ENCODE measurements around the gene OR2B2.

OR2B2 gene

GRCh38 chr6:27891320-27891875, 20.8 kb downstream of the OR2B2 start:
- Histone ChIP-seq H3K4me3 (replicated peaks; ENCODE audit: insufficient read depth, low read length) (no peak overlapping the region), H3K27me3 (ENCODE audit: insufficient read depth, poor library complexity, severe bottlenecking) (no peaks in the 10 kb centered on the region), H3K27ac (replicated peaks) (peak overlapping the region; percentile 99)
- no peak for DNase-seq (ENCODE audit: low read depth in 1 of 2, low spot score in 1 of 2)
- no peak for TF ChIP-seq REST (IDR thresholded peaks at IDR 0.05; ENCODE audit: insufficient replicate concordance, low read depth)
- TF ChIP-seq, protein P1, sequence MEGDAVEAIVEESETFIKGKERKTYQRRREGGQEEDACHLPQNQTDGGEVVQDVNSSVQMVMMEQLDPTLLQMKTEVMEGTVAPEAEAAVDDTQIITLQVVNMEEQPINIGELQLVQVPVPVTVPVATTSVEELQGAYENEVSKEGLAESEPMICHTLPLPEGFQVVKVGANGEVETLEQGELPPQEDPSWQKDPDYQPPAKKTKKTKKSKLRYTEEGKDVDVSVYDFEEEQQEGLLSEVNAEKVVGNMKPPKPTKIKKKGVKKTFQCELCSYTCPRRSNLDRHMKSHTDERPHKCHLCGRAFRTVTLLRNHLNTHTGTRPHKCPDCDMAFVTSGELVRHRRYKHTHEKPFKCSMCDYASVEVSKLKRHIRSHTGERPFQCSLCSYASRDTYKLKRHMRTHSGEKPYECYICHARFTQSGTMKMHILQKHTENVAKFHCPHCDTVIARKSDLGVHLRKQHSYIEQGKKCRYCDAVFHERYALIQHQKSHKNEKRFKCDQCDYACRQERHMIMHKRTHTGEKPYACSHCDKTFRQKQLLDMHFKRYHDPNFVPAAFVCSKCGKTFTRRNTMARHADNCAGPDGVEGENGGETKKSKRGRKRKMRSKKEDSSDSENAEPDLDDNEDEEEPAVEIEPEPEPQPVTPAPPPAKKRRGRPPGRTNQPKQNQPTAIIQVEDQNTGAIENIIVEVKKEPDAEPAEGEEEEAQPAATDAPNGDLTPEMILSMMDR (IDR thresholded peaks at IDR 0.05; ENCODE audit: insufficient read depth, low read length): no peak
- no peak for TF ChIP-seq POLR2AphosphoS5 (IDR thresholded peaks at IDR 0.05; ENCODE audit: low read depth)
- TF ChIP-seq SPI1 (IDR thresholded peaks at IDR 0.05; ENCODE audit: borderline replicate concordance, low read depth): no peak
- TF ChIP-seq GABPA (IDR thresholded peaks at IDR 0.05; ENCODE audit: low read depth): no peak

- DNase-seq (ENCODE audit: low read depth in 1 of 2, low spot score in 1 of 2): peak in 1 of 2 experiments; percentile 90
- H3K27ac ChIP-seq (replicated peaks): peak overlapping the region; percentile 99
- no peak overlapping the region for H3K4me3 ChIP-seq (replicated peaks; ENCODE audit: insufficient read depth, low read length)
- no peaks in the 10 kb centered on the region for H3K27me3 ChIP-seq (ENCODE audit: insufficient read depth, poor library complexity, severe bottlenecking)
- peak; percentile 80; the same call in 1 of the 2 replicates for TF ChIP-seq POLR2AphosphoS5 (IDR thresholded peaks at IDR 0.05; ENCODE audit: low read depth)
- no peak for TF ChIP-seq GABPA (IDR thresholded peaks at IDR 0.05; ENCODE audit: low read depth)
Measured at GRCh38 chr6:27890445-27891319, 21.5 kb downstream of the OR2B2 start.

GRCh38 chr6:27889628-27890444, 22.4 kb downstream of the OR2B2 start:
- TF ChIP-seq POLR2AphosphoS5 (IDR thresholded peaks at IDR 0.05; ENCODE audit: low read depth): no peak
- TF ChIP-seq, protein P1 (IDR thresholded peaks at IDR 0.05; ENCODE audit: insufficient read depth, low read length): no peak
- TF ChIP-seq GABPA (IDR thresholded peaks at IDR 0.05; ENCODE audit: low read depth): no peak
- TF ChIP-seq REST (IDR thresholded peaks at IDR 0.05; ENCODE audit: insufficient replicate concordance, low read depth): no peak
- no peak for TF ChIP-seq SPI1 (IDR thresholded peaks at IDR 0.05; ENCODE audit: borderline replicate concordance, low read depth)
- no peak overlapping the region for H3K4me3 ChIP-seq (replicated peaks; ENCODE audit: insufficient read depth, low read length)
- no peaks in the 10 kb centered on the region for H3K27me3 ChIP-seq (ENCODE audit: insufficient read depth, poor library complexity, severe bottlenecking)
- peak overlapping the region; percentile 99 for H3K27ac ChIP-seq (replicated peaks)
- DNase-seq (ENCODE audit: low read depth in 1 of 2, low spot score in 1 of 2): no peak

DNA sequence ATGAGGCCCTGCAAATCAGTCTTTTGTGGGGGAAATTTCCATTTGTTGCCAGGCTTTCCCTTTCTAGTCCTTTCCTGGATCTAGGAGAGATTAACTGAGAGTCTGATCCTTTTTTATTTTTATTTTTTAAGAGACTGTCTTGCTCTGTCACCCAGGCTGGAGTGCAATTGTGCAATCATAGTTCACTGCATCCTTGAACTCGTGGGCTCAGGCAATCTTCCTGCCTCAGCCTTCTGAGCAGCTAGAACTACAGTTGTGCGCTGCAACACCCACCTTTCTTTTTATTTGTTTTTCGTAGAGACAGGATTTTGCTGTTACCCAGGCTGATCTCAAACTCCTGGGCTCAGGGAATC, 22.9 kb downstream of the OR2B2 start:
- TF ChIP-seq REST (IDR thresholded peaks at IDR 0.05; ENCODE audit: insufficient replicate concordance, low read depth) (no peak), SPI1 (IDR thresholded peaks at IDR 0.05; ENCODE audit: borderline replicate concordance, low read depth) (no peak), POLR2AphosphoS5 (IDR thresholded peaks at IDR 0.05; ENCODE audit: low read depth) (no peak), GABPA (IDR thresholded peaks at IDR 0.05; ENCODE audit: low read depth) (no peak)
- TF ChIP-seq, protein P1 (IDR thresholded peaks at IDR 0.05; ENCODE audit: insufficient read depth, low read length): no peak
- Histone ChIP-seq H3K4me3 (replicated peaks; ENCODE audit: insufficient read depth, low read length) (no peak overlapping the region), H3K27me3 (ENCODE audit: insufficient read depth, poor library complexity, severe bottlenecking) (no peaks in the 10 kb centered on the region), H3K27ac (replicated peaks) (peak overlapping the region; percentile 99)
- peak in 1 of 2 experiments; percentile 49 for DNase-seq (ENCODE audit: low read depth in 1 of 2, low spot score in 1 of 2)
